ENCODE measurements around the gene CLDN10. TPM values are rescaled to one million over a fixed set of nuclear protein-coding genes. Genes with fewer than 3 reads are reported as not detected.
"Not testable (repeated sequence)": the region's sequence is repeated elsewhere in the genome, so short reads cannot be mapped to it uniquely, and the experiment has no call there.

The CLDN10 gene
- total RNA-seq, 1 experiment from 2014 or later = not detected

DNA sequence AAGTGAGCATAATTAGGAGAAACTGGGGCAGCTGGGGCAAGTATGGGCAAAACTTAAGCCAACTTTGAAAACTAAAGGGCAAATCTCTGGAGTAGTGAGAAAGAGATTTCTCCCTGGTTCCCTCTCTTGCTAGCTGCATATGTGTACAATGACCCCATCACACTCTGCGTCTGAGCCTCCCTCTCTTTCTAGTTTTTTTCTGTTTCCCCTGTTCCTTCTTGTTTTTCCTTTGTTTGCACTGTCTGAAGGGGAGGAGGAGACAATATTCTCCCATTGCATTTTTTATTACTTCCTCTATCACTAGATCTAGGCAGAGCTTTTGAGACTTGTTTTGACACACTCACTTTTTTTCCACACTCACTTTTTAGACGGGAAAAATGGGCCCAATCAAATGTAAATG is 11.2 kb upstream of the CLDN10 start:
- no peak for DNase-seq (ENCODE audit: low spot score)

DNA sequence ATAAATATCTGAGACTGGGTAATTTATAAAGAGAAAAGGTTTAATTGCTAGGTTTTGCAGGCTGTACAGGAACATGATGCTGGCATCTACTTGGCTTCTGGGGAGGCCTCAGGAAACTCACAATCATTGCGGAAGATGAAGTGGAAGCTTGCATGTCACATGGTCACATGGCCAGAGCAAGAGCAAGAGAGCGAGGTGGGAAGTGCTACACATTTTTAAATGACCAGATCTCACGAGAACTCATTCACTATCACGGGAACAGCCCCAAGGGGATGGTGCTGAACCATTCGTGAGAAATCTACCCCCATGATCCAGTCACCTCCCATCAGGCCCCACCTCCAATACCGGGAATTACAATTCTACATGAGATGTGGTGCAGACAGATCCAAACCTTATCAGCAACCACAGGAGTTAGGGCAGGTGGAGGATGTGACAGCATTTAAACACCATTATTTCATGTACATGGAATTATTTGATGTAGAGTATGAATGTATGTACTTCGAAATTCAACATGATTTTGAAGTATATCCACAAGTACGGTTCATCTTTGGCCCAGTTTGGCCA is 10.5 kb upstream of the CLDN10 start:
- DNase-seq (ENCODE audit: low spot score) = no peak

DNA sequence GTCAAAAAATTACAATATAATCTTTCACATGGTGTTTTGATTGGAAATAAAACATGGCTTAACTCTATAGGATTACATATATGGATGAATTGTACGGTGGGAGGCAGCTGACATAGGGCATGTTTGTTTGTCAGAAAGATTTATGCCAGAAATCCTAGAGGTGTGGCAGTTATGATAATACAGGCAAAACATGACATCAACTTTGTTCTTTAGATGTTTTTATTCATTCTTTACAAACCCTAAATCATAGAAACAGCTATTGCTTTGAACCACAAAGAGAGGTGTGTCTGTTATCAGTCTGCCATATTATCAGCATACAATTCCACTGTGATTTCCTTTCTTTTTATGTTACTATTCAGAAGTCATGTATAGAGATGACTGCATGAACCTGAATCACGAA is 8.2 kb upstream of the CLDN10 start:
- no peak for DNase-seq (ENCODE audit: low spot score)

DNA sequence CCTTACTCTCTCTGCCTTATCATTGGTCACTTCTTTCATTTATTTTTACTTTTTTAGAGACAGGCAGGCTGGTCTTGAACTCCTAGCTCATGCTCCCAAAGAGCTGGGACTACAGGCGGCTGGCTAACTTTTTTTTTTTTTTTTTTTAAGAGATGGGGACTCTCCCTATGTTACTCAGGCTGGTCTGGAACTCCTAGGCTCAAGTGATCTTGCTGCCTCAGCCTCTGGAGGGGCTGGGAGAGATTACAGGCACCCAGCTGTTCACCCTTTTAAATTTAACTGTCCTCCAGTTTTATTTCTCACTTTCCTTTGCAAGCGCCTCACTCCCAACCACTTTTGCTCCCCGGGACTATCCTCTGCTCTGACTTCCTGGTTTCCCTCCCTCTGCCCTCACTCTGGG is 5.6 kb upstream of the CLDN10 start:
- no peak for DNase-seq (ENCODE audit: low spot score)

DNA sequence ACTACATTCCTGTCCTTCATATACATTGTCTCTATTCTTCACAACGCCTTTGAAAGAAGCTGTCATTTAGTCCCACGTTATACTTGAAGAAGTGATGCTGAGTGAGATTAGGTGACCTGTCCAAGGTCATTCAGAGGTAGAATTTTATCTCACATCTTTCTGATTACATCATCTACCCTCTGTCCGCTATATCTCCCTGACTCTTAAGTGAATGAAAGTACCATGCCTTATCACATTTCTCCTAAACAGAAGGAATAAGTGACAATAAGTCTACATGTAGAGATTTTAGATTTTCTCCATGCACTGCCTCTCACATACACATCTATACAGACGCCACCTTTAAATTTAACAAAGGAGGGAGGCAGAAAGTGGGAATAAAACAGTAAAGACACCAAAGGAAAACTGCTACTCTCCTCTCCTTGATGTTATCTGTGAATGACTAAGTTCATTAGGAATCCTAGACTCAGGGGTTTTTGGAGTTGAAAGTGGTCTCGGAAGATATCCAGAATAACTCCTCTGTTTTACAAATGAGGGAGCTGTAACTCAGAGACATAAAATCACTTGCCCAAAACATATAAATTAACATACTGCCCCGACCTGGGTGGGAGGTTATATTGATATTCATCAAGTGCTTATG is 4.9 kb upstream of the CLDN10 start:
- no peak for DNase-seq (ENCODE audit: low spot score)

DNA sequence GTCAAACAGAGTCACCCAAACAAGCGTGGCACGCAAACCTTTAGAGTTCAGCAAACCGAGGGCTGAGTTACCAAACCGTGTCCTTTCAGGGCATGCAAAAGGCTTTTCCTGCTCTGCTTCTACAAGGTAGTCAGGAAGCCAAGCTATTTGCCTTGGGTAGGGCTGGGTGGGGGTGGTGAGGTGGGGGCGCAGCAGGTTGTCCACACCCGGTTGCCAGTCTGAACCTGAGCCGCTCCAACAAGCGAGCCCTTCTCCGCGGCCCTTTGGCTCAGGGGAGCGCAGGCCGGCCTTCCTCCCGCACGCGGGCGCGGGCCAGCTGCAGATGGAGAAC is 347 bp upstream of the CLDN10 start:
- DNase-seq (ENCODE audit: low spot score) = no peak

DNA sequence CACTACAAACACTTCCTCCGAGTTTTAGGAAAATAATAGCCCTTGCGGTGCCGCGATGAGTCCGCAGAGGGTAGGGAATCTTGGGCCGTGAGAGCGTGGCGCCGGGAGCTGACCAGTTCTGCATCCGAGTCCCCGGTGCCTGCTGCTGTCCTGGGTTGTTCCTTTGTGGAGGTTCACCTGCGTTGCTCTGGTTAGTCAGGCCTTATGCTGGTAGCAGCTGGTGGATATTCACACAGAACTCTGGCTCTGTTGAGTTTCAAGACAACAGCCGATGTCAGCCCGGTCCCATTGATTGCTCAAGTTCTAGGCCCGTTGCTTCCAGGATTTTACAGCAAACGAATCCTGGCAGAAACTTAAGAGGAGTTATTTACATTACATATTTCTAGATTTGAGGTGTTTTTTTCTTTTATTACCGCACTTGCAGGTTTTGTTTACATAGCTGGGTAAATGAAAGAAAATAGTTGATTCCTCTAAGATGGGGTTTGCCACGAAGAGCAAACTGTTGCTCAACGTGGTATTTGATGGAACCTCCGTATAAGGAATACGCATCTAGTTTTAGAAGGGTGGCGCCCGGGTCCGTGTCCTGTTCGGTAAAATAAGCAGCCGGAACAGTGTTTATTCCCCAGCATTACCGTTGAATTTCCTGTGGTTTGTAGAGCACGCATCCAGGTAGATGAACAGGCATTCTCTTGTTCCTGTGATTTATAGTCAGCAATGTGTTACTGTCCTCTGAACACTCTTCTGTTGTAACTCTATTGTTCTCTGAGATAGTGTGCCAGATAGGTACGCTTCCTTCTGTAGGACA is 1.3 kb downstream of the CLDN10 start:
- no peak for DNase-seq (ENCODE audit: low spot score)

DNA sequence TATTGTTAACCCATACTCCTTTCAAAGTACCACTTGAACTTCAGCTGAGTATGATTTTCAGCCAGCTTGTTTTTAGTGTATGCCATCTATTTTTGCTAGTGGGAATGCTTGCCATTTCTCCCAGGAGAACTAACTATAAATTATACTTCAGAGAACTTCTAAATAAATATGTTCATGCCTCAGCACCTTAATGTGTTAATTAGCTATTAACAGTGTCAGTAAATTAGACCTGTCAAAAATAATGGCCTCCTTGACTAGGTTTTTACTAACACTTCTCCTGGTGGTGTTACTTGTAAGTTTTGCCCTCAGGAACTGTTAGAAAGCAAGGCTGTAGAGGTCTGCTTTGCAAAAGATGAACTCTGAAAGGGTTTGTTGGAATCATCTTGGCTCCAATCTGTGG is 4.5 kb downstream of the CLDN10 start:
- no peak for DNase-seq (ENCODE audit: low spot score)

DNA sequence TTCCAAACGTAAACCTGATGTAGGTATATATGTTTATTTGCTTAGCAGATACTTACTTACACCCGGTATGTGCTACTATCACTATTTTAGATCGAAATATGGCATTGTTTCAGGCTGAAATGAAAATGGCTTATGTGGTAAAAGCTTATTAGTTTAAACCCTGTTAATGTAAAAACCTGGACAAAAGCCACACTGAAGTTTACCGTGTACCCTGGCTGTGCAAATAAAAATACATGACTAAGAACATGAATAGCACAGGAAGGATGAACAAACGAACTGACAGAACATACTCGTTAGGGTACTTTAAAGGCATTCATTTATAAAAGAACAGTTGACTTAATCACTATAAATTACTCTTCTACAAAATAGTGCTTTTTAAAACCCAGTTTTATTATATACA is 6.6 kb downstream of the CLDN10 start:
- DNase-seq (ENCODE audit: low spot score) = no peak

DNA sequence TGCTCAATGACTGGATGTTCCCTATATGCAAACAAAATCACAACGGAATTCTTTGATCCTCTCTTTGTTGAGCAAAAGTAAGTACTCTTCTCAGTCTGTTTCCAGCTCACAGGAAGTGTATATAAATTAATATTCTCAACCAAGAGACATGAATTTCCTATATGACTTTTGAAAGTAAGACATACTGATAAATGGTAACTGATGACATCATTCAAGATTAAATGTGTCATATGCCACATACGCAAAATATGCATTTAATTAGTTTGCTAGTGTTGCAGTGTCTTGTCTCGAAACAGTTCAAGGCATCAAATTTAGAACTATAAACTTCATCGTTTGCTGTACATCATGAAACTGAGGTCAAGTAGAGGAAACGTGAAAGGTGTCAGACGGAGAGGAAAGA is 7.9 kb downstream of the CLDN10 start:
- DNase-seq (ENCODE audit: low spot score) = no peak

DNA sequence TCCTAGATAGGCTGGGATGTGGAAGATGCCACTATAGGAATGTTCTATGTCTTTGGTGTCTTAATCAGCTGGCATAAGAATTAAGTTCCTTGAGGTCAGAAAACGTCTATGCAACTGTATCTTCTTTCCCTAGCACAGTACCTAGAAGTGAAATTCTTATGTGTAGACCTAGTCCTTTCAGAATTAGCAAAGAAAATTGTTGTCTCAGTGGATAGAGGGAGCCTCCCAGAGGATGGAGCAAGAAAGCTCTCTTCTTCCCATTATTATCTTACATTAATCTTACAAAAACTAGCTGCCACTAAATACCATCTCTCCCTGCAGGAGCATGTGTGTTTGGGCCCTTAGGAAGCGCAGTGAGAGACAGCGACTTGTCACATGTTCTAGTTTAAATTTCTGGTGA is 11.6 kb downstream of the CLDN10 start:
- no peak for DNase-seq (ENCODE audit: low spot score)

DNA sequence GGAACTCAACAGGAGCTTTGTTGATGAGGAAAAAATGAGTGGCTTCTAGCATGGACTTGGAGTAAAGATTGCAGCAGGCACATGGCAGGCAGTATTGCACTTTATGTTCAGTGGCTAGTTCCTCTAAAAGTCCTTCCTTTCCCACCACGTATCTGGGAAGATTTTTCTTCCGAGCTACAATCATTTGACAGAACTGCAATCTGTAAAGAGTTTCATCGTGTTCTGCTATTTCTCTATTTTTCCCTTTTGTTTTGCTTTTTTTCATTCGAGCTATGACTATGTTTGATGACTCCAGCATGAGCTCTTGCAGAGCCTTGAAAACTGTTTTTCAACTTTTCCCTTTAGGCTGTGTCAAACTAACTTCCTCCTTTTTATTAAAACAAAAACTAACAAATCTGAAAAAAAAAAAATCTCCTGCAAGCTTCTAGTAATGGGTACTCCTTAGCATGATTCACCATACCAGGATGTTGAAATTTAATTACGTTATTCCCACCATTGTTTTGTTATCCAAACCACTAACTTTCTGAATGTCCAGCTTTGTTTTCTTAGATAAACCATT is 12.3 kb downstream of the CLDN10 start:
- DNase-seq (ENCODE audit: low spot score) = peak; percentile 46

DNA sequence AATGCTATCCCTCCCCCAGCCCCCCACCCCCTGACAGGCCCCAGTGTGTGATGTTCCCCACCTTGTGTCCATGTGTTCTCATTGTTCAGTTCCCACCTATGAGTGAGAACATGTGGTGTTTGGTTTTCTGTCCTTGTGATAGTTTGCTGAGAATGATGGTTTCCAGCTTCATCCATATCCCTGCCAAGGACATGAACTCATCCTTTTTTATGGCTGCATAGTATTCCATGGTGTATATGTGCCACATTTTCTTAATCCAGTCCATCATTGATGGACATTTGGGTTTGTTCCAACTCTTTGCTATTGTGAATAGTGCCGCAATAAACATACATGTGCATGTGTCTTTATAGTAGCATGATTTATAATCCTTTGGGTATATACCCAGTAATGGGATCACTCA is 13.2 kb downstream of the CLDN10 start:
- DNase-seq (ENCODE audit: low spot score) = not testable (repeated sequence)

DNA sequence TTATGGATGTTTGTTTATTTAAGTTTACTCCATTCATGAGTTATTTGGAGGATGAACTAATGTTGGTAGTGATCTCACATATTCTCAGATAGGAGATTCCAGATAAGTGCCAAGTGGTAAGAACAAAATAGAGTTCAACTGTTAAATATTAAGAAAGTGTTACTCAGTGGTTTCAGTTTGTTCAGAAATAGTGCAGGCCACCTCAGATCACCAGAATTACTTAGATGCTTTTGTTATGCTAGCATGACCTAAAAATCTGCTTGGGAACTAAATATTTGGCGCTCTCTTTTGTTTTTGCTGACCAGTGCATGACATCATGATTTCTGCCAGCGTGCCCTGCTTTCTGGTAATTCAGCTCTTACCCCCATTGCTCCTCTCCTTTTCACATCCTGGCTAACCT is 15.6 kb downstream of the CLDN10 start:
- no peak for DNase-seq (ENCODE audit: low spot score)

DNA sequence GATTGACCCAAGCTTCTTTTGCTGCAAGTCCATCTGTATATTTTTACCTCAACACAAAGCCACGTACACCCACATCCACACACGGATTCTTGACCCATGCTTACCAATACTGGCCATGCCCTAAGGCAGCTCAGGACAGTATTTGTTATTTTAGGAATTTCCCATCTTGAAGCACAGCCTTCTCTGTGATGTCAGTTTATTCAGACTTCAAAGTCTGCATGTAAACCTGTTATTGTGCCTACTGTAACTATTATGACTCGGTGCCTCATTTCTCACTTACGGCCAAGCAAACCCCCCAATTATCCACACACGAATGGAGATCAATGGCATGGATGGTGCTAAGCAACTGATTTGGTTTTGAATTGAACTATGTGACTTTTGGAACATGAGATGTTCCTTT is 17.5 kb downstream of the CLDN10 start:
- DNase-seq (ENCODE audit: low spot score) = no peak

DNA sequence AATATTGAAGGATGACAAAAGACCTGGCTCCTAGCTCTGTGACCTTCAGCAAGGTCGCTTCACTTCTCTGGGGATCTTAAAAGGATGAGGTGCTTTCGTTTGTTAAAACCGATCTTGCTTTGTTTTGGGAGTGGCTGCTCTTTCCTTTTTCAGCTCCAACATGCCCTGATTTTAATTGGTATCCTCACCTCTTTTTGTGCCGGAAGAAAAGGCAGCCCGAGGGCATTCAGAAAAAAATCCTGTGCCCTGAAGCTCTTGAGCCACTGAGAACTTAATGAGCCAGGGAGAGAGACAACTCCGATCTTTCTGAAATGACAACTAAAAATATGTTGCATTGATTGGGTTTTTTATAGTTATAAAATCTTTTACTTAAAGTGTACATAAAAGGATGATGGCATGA is 19.4 kb downstream of the CLDN10 start:
- no peak for DNase-seq (ENCODE audit: low spot score)

DNA sequence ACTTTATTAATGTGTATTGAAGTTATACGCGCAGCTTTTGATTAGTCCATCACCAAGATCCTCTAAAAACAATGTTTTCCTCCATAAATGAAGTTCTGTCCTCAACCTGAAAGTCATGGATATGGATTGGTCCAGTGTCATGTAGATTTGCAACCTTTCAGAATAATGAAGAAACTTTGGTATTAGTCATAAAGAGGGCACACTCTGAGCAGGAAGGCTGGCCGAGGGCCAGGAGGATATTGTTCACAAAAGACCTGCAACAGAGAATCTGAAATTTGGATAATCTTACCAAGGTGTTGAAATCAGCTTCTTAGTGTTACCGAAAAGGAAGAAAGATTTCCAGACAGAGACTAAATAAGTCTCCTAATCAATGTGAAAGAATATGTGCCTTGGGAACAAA is 20.7 kb downstream of the CLDN10 start:
- DNase-seq (ENCODE audit: low spot score) = no peak

DNA sequence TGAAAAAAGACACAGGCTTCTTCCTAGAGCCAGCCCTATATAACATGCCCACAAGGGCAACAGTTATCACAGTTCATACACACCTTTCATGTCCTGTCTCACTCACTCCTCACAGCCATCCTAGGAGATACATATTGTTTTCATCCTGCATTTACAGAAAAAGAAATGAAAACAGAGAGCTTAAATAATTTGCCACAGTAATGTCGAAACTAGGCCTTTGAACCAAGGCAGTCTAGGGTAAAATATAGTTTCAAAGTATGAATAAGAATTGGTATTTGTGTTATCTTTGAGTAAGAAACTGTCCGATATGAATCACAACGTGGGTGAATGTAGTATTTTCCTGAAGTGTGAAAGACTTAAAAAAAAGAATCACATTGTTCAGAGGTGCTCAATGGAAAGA is 26.8 kb downstream of the CLDN10 start:
- DNase-seq (ENCODE audit: low spot score) = no peak

DNA sequence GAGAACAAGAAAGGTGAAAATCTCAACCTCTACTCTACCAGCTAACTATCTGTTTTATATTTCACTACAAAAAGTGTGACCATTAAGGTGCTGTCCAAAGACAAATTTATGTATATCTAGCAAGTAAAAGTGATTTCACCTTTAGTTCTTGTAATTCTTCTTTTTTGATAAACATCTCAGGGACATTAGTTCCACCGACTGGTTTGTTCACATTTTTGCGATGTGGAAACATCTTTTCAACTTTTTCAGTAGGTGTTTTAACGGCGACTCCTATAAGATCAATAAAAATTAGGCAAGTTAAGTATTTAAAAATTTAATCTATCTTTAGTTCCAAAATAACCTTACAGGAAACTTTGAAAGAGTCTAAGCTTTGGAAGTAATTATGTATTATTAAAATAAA is 33.3 kb downstream of the CLDN10 start:
- no peak for DNase-seq (ENCODE audit: low spot score)

DNA sequence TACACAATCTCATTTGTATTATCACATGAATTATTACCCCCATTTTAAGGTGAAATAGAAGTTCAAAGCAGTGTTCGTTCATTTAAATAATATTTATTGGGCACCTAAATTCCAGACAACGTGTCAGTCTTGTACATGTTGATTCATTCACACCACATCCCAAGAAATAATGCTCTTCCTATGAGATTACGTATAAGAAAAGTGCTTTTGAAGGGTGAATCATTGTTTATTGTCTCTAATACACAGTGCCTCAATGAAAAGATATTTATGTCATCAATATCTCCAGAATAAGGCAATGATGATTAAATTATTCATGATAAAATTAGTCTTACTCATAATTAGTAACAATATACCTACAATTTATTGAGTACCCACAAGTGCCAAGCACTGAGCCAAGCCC is 35.6 kb downstream of the CLDN10 start:
- DNase-seq (ENCODE audit: low spot score) = no peak

DNA sequence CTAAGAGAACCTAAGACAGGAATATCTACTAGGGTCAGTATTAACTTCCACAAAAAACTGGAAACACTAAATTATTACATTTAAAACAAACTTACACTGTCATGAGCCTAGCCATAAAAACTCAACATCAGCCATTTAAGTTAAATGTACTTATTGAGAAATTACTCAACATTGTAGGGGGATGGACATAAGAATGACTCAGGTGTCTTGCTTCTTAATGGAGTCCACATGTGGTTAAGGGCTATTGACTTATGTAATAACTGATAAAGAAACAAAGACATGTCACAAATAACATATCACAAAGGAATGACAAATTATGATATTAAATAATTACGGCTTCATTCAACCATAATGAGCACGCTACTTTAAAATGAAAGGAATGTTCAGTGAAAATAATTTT is 36.2 kb downstream of the CLDN10 start:
- DNase-seq (ENCODE audit: low spot score) = no peak

DNA sequence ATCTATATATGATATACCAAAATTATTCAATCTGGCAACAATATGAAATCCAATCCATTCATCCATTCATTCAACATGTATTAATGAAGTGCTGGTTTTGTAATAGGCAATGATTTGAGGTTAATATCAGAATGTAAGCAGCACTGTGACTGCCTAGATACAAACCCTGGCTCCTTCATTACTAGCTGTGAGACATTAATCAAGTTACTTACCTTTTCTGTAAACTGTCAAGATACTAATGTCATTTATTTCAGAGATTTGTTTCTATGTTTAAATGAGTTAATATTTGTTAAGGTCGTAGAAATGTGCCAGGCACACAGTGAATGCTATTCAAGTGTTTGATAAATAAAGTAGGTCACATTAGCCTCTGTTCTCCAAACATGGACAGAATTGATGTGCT is 40.9 kb downstream of the CLDN10 start:
- no peak for DNase-seq (ENCODE audit: low spot score)

DNA sequence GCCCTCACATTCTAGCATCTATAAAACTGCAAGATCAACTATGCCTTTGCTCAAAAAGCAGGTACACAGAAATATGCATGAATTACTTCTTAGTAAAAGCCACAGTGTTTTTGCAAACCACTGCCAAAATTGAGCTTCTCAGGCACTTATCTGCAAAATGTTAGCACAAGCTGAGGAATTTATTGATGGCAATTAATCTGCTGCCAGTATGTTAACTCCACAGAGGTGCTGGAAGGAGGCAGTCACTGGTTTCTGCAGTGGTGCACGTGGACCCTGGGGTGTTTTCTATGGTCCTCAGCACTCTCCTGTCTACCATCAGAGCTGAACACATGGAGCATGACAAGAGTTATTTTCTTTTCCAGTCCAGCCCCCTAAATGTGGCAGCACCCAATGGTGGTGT is 44.2 kb downstream of the CLDN10 start:
- DNase-seq (ENCODE audit: low spot score) = no peak
